Activated effector memory CD4-positive, alpha-beta T cell treated with anti-CD3 and anti-CD28 coated beads, Interleukin-2, amount 50 U/mL, for 16 hours (primary cell): Measurements from ENCODE around the gene ABTB2.
"Not testable (repeated sequence)": the region's sequence is repeated elsewhere in the genome, so short reads cannot be mapped to it uniquely, and the experiment has no call there.

Experiments used
- DNase-seq: peaks from one replicate; pipeline ENCODE4 v3.0.0-alpha.2; 2020

ABTB2 gene

DNA sequence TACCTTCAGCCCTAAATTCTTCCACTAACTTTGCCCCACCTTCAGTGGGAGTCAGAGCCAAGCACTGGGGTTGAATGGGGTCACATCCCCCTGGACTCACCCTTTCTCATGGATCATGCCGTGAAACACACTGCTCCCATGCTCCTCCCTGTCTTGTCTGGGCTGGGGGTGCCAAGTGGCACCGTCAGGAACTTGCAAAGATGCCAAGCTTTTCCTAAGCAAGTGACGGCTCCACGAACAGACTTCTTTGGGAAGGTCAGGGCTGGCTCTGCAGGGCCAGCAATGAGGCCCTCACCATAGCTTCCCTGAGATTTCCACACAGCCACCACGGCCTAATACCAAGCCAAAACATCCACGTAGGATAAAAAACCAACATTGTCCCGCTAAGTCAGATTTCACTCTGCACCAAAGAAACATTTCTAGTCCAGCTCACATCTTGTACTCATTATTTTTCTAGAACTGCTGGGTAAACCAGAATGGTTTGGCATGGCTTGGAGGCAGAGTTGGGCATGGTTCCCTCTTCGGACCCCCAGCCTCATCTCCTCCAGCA, 175.9 kb downstream of the ABTB2 start:
- no peak for DNase-seq

DNA sequence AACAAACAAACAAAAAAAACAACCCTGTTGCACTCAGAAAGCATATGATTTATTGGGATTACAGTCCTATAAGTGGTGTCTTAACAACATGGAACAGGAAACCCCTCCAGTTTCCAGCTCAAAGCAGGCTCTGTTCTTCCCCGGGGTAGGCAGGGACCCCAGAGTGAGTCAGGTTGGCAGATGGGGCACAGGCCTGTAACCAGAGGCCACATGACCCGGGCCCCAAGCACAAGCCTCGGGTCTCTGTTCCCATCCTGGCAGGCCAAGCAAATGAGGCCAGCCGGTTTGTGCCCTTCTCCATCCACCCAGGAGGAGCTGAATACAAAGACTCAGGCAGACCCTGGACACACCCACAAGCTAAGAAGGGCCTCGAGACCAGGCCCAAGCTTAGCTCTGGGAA, 176.6 kb downstream of the ABTB2 start:
- no peak for DNase-seq

DNA sequence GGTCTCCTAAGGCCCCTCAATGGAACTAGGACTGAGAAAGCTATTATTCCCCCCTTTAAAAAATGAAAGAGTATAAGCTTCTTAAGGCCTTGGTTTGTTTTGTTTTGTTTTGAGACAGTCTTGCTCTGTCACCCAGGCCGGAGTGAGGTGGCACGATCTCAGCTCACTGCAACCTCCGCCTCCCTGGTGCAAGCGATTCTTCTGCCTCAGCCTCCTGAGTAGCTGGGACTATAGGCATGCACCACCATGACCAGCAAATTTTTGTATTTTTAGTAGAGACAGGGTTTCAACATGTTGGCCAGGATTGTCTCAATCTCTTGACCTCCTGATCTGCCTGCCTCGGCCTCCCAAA, 177.0 kb downstream of the ABTB2 start:
- not testable (repeated sequence) for DNase-seq

DNA sequence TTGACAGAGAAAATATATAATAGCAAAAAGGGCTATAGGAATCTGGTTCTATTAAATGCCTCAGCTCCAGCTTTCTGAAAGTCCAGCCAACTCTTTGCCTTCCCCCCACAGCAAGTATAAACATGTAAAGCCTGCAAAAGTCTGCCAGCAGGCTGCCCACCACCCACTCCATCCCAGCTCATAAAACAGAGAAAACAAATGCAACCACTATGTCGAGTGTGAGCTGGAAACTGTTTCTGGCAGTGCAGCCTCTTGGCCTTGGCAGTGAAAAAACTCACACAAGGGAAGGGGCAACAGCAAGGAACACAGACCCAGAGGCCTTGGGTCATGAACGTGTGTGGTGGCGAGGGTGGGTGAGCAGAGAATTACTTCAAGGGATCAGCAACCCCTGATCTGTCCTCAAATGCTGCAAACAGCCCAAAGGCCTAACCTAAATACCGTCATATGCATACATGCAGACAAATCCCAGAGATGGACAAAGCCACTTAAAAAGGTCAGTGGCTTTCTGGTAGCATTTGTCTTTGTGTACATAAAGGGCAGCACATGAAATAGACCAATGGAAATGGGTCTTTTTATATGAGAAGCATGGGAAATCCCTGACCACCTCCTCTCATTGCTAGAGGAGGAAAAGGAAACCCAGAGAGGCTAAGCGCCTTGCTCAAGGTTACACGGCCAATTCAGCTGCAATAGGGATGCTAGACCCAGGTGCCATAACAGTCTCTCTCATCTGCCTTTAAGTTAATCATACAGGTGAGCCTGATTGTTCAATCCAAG, 177.6 kb downstream of the ABTB2 start:
- no peak for DNase-seq

DNA sequence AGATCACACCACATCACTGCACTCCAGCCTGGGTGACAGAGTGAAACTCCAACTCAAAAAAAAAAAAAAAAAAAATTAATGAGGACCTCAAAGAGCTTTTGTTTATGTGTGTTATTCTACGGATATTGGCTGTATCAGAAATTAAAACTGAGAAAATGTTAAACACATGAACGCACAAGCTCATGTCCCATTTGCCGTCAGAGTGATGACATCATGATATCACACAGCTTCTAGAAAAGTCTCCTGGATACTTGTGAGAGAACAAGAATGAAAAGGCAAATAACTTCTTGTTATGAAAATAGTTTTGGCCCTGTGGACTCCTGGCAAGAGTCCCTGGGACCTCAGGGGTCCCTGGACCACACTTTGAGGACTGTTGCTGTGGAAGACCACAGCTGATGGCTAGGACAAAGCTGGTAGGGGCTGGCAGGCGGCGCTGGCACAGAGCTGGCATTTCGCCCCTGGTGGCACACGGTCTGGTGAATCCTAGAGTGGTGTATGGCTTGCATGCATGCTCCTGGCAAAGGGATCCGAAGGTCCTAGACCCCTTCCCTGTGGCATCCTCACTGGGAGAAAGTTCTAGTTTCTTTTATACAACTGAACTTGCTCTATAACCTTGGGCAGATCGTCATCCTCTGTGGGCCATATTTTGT, 178.7 kb downstream of the ABTB2 start:
- DNase-seq = no peak

DNA sequence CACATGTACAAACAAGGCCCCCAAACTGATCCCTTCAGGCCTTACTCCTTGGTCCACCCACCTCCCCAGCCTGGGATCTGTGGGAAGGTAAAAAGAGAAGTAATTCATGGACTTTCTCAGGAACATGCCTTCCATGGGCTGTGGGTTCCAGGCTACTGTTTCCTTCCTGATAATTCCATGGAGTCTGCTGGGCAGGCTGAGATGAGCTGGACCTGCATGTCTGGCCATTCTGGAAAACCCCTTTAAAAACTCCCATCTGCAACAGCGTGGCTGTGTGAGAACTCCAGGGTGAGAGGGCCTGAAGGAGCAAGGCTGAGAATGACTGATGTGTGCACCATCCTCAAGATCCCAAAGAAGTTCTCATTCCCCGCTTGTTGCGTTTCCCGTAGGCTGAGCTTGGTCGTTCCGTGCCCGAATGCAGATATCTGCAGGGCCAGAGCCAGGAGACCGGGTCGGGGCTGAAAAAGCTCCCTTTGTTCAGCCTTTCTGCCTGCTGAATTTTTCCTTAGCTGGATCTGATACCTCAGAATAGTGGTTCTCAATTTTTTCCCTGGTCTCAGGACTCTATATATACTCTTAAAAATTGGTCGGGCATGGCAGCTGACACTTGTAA, 179.5 kb downstream of the ABTB2 start:
- no peak for DNase-seq

DNA sequence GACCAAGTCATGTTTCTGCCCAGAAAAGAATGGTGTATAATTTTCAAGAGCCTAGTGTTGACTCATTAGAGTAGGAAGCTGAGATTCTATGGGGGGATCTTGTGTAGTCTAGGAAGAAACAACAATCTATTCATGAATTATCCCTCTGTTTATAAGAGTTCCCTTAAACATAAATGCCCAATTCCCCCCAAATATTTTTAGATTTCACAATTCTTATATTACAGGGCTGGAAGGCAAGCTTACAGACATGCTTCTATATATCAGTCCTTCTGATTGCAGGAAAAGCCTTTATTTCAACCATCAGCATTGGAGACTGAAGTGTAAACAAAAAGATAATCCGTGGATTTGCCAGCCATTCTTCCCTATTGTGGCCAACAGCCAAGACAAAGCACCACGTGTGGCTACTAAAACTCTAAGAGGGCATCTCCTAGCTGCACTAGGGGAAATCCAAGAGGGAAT, 181.0 kb downstream of the ABTB2 start:
- no peak for DNase-seq

DNA sequence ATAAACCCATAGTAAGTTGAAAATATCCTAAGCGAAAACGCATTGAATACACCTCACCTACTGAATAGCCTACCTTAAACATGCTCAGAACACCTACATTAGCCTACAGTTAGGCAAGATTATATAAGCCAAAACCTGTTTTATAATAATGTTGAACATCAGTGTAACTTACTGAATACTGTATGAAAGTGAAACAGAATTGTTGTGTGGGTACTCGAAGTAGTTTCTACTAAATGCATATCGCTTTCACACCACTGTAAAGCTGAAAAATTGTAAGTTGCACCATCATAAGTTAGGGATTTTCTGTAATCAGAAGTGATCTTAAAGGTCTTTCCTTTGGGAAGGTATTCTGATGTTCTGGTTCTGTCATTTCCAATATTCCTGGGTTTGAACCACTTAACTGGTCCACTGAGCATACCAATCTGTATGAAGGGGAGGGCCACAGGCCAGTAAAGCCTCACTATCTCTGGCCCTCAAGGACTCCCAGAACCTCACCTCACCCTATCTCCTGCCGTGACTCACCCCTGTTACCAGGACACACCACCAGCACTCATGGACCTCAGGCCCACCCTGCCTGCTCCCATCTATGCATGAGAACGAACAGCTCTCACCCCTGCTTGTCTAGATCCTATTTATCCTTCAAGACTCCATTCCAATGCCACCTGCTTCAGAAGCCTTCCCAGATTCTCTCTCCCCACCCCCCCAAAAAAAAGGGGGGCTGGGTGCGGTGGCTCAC, 182.4 kb downstream of the ABTB2 start:
- no peak for DNase-seq

DNA sequence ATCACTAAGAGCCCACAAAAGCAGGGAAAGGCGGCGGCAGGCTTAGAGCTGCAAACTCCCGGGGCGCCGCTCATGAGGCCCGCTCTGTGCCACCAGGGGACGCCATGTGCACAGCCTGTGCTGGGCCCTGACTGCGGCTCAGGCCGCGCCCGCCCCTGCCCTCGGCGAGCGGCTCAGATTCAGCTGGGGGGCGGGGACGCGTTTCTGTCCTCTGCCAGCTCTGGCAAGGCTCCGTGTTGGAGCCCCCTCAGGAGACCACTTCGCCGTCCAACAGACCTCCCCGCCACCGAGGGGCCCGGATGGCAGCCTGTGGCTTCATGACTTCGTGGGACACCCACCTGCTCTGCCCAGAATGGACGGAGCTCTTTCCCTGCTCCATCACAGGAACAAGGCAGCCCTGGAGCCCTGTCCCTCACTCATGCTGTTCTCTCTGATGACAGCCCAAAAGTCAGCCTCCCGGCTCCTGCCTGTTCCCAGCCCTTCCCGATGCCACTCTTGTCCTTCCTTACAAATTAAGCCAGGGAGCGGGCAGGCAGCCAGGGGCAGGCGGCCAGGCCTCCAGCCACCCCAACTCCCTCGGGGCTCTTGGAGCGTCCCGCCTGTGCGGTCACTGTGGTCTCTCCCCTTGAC, 183.3 kb downstream of the ABTB2 start:
- DNase-seq = peak; percentile 92

DNA sequence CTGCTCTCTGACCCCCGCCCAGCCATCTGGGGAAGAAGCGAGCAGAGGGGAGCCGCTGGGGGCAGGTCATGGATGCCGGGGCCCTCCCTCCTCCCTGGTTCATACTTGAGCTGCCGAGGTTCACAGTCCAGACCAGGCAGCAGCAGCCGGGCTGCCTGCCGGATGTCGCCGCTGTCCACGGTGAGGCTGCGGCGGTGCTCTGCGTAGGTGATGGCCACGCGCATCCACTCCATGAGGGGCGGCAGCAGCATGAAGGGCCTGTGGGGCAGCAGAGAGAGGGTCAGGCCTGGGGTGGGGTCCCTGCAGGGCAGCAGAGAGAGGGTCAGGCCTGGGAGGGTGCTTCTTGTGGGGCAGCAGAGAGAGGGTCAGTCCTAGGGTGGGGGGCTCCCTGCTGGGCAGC, 184.8 kb downstream of the ABTB2 start:
- DNase-seq = no peak

DNA sequence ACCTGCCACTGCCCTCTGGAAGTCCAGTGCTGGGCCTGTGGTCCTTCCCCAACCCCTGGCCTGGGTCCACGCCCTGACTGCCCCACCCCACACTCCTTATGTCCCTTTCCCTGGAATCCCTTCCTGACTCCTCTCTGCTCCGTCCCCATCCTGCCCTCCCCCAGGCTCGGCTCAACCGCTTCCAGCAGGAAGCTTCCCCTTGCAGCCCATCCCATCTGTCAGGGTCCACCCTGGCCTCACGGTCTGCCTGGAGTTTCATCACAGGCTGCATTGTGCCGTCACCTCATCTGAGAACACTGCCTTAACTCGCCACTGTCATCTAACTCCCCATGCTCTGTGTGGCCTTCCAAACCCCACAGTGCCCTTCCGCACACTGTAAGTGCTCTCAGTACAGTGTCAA, 188.1 kb downstream of the ABTB2 start:
- no peak for DNase-seq

DNA sequence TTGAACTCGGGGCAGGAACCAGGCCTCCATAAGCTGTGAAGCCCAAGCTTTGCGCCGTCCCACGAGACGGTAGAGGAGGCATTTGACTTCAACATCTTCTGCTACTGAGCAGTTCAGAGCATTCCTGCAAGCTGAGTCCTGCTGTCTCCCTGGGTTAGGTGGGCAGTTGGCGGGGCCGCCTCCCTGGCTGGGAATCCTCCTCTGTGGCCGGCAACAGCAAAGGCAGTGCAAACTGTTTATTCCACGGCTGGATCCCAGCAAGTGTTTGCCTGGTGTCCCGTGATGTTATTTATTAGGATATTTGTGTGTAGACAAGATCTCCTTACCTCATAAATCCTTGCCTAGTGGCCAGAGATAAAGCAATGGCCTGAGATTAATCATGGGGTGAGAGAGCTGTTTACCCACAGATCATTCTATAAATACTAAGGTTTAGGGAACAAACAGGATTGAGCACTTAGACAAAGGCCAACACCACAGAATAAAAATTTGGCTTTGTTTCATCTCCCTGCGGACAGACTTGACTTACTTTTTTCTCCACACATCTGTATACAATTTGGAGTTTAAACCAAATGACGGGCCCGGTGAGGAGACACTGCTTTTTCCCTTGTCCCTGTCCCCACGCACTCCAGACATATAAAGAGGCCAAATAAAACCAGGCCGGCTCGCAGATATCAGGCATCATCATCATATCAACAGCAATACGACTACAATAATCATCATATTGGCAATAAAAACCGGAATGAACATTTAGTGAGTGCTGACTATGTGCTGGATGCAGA, 189.0 kb downstream of the ABTB2 start:
- no peak for DNase-seq

DNA sequence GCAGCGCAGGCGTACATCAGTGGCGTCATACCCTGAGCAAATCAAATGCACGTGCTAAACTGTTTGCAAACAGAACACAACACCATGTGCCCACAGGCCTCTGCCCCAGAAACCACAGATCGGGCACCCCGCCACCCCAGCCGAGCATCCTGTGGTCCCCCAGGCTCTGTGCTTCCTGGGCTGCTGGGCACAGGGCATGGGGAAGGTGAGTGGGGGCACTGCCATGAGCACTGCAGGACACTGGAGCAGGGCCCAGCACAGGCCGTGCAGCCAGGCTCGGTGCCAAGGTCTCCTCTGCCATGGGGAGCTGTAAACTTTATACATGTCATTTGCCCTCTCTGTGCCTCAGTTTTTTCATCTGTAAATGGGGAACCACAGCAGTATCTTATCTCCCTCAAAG, 189.8 kb downstream of the ABTB2 start:
- DNase-seq = no peak

DNA sequence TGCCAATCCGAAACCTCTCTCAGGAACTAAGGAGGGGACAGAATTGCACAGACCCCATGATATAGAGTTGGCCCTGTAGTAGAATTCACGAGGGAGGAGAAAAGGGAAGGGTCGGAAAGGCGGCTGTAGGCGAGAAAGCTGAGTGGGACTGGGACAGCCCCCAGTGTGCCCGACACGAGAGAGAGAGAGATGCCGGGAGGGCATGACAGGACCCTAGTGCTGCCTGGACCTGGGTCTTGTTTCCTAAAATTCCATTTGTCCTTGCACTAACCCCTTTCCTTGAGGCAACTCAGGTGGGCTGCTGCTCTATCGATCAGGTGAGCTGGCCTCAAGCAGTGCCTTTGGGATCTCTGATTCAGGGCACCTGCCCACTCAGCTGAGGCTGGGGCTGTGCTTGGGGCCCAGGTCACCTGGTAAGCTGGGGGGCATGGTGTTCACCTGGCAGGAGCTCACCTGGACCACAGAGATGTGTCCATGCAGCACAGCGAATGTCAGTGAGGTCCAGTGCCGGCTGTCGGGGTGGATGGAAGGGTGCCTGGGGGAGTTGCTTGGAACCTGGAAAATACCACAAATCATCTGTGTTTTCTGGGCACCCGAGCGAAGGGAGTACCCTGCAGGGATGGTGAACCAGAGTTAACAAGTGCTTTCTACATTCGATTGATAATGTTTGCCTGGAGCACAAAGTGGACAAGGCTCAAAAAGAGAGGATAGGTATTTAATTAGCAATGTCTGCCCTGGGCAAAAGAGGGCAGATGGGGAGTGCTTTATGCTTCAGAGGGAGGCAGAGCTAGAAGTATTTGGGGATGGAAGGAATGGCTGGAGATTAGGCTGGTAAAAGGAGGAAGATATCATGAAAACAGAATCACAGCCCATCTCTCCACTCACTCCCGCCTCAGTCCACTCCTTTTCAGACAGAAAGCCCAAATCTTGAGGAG, 190.7 kb downstream of the ABTB2 start:
- no peak for DNase-seq

DNA sequence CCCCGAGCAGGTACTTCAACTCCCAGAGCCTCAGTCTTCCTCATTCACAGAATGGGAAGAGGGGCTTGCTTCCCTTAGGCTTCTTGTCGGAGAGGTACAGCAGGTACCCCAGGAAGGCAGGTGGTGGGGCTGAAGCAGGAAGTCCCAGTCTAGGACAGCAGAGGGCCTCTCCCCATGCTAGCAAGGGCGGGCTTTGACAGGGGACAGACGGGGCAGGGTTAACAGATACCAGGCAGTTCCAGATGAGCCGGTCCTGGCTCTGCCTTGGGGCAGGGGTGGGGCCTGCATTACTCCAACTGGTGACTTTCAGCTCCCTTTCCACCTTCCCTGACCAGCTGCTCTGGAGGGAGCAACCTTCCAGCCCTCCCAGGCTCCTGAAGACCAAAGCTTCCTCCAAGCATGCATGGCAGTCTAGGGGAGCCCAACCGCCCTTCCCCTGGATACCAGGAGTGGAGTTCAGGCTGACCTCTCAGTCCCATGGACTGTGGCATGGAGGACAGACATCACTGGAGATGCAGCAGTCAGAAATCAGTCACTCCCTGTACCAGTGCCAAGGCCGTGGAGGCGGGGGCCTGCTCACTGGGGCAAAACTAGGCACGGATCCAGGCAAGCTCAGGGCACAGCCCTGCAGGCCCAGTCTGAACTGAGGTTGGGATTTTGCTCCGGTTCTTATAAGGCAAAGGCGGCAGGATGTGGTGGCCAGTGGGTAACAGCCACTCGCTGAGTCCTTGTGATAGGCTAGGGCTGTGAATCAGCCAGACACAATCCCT, 191.8 kb downstream of the ABTB2 start:
- no peak for DNase-seq

DNA sequence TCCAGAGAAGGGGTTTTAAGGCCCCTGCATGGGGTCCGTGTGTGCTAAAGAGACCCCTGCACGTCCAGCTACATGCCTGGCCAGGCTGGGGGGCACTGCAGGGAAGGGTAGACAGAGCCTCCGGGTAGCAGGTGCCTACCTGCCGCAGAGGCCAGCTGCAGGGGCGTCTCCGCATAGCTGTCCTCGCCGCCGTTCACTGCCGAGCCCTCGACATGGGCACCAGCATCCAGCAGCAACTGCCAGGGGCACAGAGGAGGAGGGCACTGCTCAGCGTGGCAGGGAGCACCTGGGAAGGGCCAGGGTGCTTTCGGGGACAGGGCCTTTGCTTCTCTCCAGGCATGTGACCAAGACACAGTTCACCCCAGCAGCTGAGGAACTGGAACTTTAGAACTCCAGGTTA, 192.7 kb downstream of the ABTB2 start:
- no peak for DNase-seq

DNA sequence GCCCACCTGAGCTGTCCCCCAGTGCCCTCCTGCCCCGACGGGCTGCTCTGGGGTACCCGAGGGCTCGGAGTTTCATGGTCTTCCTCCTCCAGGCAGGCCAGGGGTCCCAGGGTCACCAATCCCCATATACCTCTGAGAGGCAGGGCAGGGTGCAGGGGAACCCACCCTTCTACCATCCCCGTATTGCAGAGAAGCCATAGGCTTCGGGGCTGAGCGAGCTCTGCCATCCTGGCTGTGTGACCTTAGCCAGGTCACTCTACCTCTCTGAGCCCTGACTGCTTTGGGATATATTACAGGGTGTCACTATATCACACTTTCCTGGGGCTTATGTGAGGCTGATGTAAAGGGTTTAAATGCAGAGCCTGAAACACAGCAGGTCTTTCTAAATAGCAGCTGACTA, 195.0 kb downstream of the ABTB2 start:
- DNase-seq = no peak

DNA sequence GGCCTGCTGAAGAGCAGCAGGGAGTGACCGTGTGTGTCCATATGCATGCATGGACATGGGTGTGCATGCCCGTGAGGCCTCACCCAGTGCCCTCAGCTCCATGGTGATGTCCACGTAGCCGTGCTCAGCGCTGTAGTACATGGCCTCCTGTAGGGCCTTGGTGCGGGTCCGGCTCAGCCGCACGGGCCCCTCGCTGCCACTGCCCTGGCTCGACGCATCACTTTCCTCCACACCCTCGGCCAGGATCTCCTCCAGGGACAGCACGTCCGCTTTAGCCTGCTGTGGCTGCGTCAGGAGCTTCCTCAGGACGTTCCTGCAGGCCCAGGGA, 195.4 kb downstream of the ABTB2 start:
- DNase-seq = no peak

DNA sequence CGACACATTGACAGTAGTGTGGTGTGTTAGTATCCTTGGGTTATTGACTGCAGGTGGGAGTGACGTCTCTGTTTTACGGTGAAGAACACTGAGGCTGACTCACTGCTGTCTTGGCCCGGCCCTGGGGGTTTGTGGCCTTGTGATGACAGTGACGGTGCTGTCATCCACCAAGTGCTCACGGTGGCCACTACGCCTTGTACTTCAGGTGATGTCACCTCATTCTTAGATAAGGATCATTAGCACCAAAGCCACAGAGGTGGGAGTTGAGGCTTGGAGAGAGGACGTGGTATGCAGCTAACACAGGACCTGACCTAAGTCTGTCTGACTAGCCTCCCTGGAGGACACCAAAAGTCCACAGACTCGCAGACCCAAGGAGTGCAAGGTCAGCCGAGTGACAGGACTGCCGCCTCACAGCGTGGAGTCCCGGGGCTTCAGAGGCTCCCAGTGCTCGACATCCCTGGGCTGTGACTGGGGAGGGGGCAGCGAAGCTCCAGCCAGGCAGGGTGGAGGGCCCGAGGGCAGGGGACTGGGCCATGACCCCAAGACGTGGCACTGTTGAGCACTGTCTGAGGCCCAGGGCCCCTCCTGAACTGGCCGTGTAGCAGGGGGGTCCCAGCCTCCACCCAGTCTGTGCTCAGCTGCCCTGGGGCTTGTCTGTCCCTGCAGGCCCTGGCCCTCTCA, 195.9 kb downstream of the ABTB2 start:
- DNase-seq = peak; percentile 74

DNA sequence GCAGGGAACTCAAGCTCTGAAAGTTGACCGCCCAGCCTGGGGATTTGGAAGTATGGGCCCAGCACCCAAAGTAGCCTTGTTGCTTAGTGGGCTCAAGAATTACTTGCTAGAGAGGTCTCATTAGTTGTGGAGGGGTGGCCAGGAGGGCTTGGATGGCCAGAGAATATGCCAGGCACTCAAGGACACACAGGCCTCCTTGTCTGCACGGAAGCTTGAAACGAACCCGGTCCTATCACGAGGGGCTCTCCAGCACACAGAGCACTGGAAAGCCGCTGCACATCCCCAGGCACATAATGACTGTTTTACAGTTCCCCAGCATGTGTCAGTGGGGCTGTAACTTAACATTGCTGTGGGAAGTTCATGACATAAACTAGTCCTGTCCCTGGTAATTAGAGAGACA, 196.4 kb downstream of the ABTB2 start:
- no peak for DNase-seq
